HCT116 (cell line): Measurements from ENCODE around the gene ALOX12B.

ENCODE experiments used
- CTCF ChIP-seq, 3 experiments: fragments of 200-600 bp in 1 of 3; sonication (generic) in 1 of 3; IDR thresholded peaks in 2 of 3; conservative IDR thresholded peaks in 1 of 3; 2 replicates each; pipeline ENCODE4 v1.5.1; 2012 to 2017; ENCODE audit warnings: low read depth in 2 of 3, low read length in 2 of 3, antibody characterized with exemption in 1 of 3, borderline replicate concordance in 1 of 3, control low read depth in 1 of 3, mild to moderate bottlenecking in 1 of 3, mixed read lengths in 1 of 3, mixed run types in 1 of 3, moderate library complexity in 1 of 3; ENCODE audit not compliant: insufficient read depth in 1 of 3
- ELF1 ChIP-seq: IDR thresholded peaks from 2 replicates; pipeline ENCODE4 v1.6.1; 2012; ENCODE audit warnings: low read depth, borderline replicate concordance
- EZH2 ChIP-seq: fragments of 200-600 bp; sonication (generic); IDR thresholded peaks from 2 replicates; pipeline ENCODE4 v1.6.1; 2017; ENCODE audit warnings: antibody characterized with exemption, mixed run types
- MAX ChIP-seq: IDR thresholded peaks from 2 replicates; pipeline ENCODE4 v1.6.1; 2012
- RAD21 ChIP-seq: IDR thresholded peaks from 2 replicates; pipeline ENCODE4 v1.6.1; 2012; ENCODE audit warnings: low read depth, mild to moderate bottlenecking
- REST ChIP-seq: IDR thresholded peaks from 2 replicates; pipeline ENCODE4 v1.6.1; 2012; ENCODE audit warnings: low read depth

- TF ChIP-seq CTCF (IDR thresholded peaks at IDR 0.05 in 2 of 3, conservative IDR thresholded peaks at IDR 0.05 in 1 of 3; ENCODE audit: borderline replicate concordance in 1 of 3, insufficient read depth in 1 of 3, low read depth in 2 of 3, low read length in 2 of 3): no peak
- TF ChIP-seq MAX: no peak
- TF ChIP-seq EZH2: no peak
- TF ChIP-seq RAD21: no peak
- TF ChIP-seq REST: no peak
- no peak for TF ChIP-seq ELF1
These were observed at the start of gene ALOX12B for GRCh38 chr17:8087075-8087951.
